Thoracic aorta (tissue), 2 donors: ENCODE results near the gene EIF4A3. TPM values are rescaled to one million over a fixed set of nuclear protein-coding genes. Genes with fewer than 3 reads are reported as not detected.
A peak's percentile ranks its signal among the peaks of the same experiment; 100 is the strongest.

ENCODE experiments used
- ATAC-seq: fragments of 150-250 bp; one replicate; pipeline ENCODE4 v1.8.0; 2017; ENCODE audit warnings: low read depth; ENCODE audit not compliant: insufficient number of reproducible peaks, low FRiP score
- DNase-seq: peaks from one replicate; pipeline ENCODE4 v3.0.0-alpha.2; 2020; ENCODE audit warnings: low spot score
- H3K27ac ChIP-seq, 2 donors: fragments of 200-600 bp; sonication (generic); 1 replicate in 1 of 2; 2 replicates in 1 of 2; pipeline ENCODE4 v1.5.1; 2016; ENCODE audit warnings: mild to moderate bottlenecking in 2 of 2, moderate library complexity in 2 of 2
- H3K27me3 ChIP-seq: fragments of 200-600 bp; sonication (generic); replicated peaks from 2 replicates; pipeline ENCODE4 v1.6.0; 2016; ENCODE audit warnings: mild to moderate bottlenecking; ENCODE audit not compliant: insufficient read depth
- H3K36me3 ChIP-seq: fragments of 200-600 bp; sonication (generic); one replicate; pipeline ENCODE4 v1.5.1; 2016
- H3K4me1 ChIP-seq, 2 donors: fragments of 200-600 bp; sonication (generic); 1 replicate in 1 of 2; 2 replicates in 1 of 2; pipeline versions ENCODE4 v1.5.1 to v1.6.0; 2016; ENCODE audit warnings: low read depth in 2 of 2, mild to moderate bottlenecking in 1 of 2; ENCODE audit not compliant: control insufficient read depth in 1 of 2
- H3K4me3 ChIP-seq: fragments of 200-600 bp; sonication (generic); 2 replicates; pipeline ENCODE4 v1.5.1; 2016; ENCODE audit warnings: mild to moderate bottlenecking
- H3K9me3 ChIP-seq: fragments of 200-600 bp; sonication (generic); 2 replicates; pipeline ENCODE4 v1.5.1; 2016
- total RNA-seq, 2 donors: library from RNA; depleted of rRNA; stranded (reverse); fragments of >200 nt; gene quantifications; one replicate each; pipeline versions ENCODE4 v1.1.0 to v1.2.3, GENCODE V29; 2016
- TF ChIP-seq, protein P1 (sequence below): fragments of 200-600 bp; sonication (generic); IDR thresholded peaks from one replicate; pipeline ENCODE4 v1.5.1; 2019; ENCODE audit warnings: antibody characterized with exemption

EIF4A3 gene
- 10 to 100 TPM; 32.6 to 39.4 TPM for total RNA-seq

GRCh38 chr17:80147035-80147822, at the start of gene EIF4A3:
Gene EIF4A3, minus strand, starts transcription at chr17:80147128. Its CDS starts 167 bp downstream, at chr17:80146961.
- H3K27me3 ChIP-seq = no peaks in the 10 kb centered on the region
- H3K36me3 ChIP-seq = peaks cover 13% of the 10 kb centered on the region
- peak within 1 kb of the TSS; percentile 78 to 79 for H3K27ac ChIP-seq

GRCh38 chr17:80196652-80197051, 49.7 kb upstream of the EIF4A3 start:
- no peaks in the 10 kb centered on the region for H3K9me3 ChIP-seq
- H3K27ac ChIP-seq = no peak overlapping the region
- ATAC-seq (no peak), DNase-seq (no peak)
- no peaks in the 10 kb centered on the region for H3K36me3 ChIP-seq
- H3K4me1 ChIP-seq = peaks cover 0 to 4% of the 10 kb centered on the region in 2 donors
- no peaks in the 10 kb centered on the region for H3K27me3 ChIP-seq
- no peak overlapping the region for H3K4me3 ChIP-seq
- TF ChIP-seq, protein P1, sequence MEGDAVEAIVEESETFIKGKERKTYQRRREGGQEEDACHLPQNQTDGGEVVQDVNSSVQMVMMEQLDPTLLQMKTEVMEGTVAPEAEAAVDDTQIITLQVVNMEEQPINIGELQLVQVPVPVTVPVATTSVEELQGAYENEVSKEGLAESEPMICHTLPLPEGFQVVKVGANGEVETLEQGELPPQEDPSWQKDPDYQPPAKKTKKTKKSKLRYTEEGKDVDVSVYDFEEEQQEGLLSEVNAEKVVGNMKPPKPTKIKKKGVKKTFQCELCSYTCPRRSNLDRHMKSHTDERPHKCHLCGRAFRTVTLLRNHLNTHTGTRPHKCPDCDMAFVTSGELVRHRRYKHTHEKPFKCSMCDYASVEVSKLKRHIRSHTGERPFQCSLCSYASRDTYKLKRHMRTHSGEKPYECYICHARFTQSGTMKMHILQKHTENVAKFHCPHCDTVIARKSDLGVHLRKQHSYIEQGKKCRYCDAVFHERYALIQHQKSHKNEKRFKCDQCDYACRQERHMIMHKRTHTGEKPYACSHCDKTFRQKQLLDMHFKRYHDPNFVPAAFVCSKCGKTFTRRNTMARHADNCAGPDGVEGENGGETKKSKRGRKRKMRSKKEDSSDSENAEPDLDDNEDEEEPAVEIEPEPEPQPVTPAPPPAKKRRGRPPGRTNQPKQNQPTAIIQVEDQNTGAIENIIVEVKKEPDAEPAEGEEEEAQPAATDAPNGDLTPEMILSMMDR = no peak

More at GRCh38 chr17:80147035-80147822, at the start of gene EIF4A3:
- DNase-seq (peak; percentile 92), ATAC-seq (peak; percentile 97)
- H3K4me3 ChIP-seq = peak within 1 kb of the TSS; percentile 82
- H3K4me1 ChIP-seq = peaks cover 14 to 24% of the 10 kb centered on the region in 2 donors
- TF ChIP-seq, protein P1 = no peak
- H3K9me3 ChIP-seq = no peaks in the 10 kb centered on the region

GRCh38 chr17:80195671-80196529, 49.0 kb upstream of the EIF4A3 start:
- DNase-seq (no peak), ATAC-seq (no peak)
- TF ChIP-seq, protein P1 = peak; percentile 89
- H3K27me3 ChIP-seq = no peaks in the 10 kb centered on the region
- peaks cover 0 to 8% of the 10 kb centered on the region in 2 donors for H3K4me1 ChIP-seq
- H3K9me3 ChIP-seq = no peaks in the 10 kb centered on the region
- H3K36me3 ChIP-seq = no peaks in the 10 kb centered on the region
- no peak overlapping the region for H3K4me3 ChIP-seq
- H3K27ac ChIP-seq = no peak overlapping the region

DNA sequence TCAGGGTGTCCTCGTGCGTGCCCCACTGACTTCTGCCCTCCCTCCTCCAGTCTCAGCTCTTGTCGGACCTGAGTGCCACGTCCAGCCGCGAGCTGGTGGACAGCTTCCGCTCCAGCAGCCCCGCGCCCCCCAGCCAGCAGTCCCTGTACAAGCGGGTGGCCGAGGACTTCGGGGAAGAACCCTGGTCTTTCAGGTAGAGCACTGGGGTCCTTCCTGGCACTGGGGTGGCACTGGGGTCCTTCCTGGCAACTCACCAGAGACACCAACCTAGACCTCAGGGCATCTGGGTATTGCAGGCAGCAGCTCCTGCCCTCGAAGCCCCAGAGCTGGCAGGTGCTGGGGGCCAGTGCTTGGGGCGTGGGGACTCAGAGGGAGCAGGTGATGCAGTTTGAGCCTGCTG, 48.2 kb upstream of the EIF4A3 start:
- H3K36me3 ChIP-seq = no peaks in the 10 kb centered on the region
- peaks cover 0 to 8% of the 10 kb centered on the region in 2 donors for H3K4me1 ChIP-seq
- DNase-seq (no peak), ATAC-seq (no peak)
- H3K9me3 ChIP-seq = no peaks in the 10 kb centered on the region
- no peak overlapping the region for H3K27ac ChIP-seq
- H3K4me3 ChIP-seq = no peak overlapping the region
- no peaks in the 10 kb centered on the region for H3K27me3 ChIP-seq
- TF ChIP-seq, protein P1 = no peak
